ENCODE results near the gene JAKMIP1. TPM values are rescaled to one million over a fixed set of nuclear protein-coding genes. Genes with fewer than 3 reads are reported as not detected.

Gene JAKMIP1
- total RNA-seq, 1 experiment from 2014 or later, result not detected

DNA sequence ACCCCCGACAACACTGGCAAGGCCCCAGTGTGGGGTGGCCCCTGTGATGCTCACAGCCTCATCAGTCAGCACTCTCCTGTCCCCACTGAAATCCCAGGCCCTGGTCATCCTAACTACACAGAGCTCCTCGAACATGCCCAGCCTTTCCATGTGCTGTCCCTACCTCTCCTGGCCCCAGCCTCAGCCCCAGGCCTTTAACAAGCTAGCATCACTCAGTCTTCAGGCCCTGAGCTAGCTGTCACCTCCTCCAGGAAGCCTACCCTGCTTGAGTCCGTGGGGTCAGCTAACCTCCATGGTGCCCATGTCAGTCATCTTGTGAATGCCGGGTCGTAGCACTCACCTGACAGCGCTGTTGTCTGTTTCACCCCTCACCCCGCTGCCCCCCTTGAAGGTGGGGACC, 156.5 kb downstream of the JAKMIP1 start:
- DNase-seq (ENCODE audit: low read depth), result no peak

DNA sequence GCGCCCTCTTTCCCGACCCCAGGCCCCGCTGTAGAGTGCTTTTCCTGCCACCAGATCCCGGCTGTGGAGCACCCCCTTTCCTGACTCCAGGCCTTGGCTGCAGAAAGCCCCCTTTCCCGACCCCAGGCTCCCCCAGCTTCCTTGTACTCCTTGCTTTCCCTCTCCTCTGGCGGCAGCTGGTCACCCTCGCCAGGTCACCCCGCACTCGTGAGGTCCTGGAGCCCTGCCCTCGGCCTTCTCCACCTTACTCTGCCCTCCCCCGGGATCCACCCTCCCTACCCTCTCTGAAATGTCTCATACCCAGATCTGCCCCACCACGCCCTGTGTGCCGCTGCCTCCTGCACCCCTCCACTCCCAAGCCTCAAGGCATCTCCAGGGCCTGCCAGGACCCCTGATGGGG, 157.2 kb downstream of the JAKMIP1 start:
- no peak for DNase-seq (ENCODE audit: low read depth)

DNA sequence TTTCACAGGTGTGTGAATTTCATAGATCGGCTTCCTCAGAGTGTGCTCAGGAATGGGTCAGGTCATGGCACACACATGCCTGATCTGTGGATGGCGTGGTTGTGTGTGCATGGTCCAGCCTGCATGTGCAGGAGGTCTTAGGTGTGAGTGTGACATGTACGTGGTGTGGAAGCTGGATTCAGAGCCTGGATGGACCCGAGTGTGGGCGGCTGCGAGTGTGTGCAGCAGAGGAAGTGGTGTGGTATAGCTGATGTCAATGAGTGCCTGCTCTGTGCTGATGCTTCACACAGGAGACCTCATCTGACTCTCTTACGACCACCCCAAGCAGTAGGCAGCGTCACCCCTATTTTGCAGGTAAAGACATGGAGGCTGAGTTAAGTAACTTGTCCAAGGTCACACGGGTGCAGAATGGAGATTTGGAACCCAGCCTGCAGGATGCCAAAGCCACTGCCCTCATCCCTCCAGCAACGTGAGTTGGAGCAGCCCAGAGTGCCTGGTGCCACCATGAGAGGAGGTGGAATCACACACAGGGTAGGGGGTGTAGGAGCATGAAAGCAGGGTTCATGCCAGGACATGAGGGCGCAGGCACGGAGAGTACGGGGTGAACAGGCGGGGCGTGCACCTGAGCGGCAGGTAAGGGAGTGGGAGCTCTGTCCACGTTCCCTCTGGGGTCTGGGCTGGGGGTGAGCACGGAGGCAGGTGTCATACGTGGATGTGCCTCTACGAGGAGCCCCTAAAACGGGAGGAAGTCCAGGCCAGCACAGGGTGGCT, 157.9 kb downstream of the JAKMIP1 start:
- DNase-seq (ENCODE audit: low read depth), result no peak

DNA sequence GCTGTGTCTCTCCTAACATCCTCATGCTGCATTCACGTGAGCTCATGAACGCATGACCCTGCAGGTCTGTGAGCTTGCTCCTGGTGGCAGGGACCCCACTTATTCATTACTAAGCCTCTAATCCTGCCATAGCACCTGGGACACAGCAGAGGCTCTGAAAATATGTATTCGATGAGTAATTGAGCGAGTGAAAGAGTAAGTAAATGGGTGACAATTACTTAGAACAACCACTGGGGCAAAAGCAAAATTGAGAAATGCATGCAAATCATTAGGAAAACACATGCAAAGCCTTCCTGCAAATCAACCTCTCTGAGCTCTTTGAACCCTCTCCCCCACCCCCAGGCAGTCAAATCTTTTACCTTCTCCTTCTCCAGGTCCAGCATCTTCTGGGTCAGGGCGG, 158.5 kb downstream of the JAKMIP1 start:
- no peak for DNase-seq (ENCODE audit: low read depth)

DNA sequence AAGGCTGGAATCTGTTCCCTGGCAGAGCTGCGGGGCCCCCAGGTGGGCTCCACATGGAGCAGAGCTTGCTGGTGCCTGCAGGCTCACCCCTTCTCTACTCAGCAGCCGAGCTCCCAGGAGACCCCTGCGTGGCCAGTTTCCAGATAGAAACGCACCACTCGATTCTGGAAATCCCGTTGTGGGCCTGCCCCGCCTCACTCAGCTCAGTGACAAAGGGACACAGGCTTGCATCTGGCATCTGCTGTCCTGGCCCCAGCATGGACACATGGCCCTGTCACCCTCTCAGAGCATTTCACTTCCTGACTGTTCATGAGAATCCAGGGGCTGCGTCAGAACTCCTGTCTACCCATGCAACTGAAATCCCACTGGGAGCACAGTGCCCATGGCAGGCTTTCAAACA, 161.6 kb downstream of the JAKMIP1 start:
- no peak for DNase-seq (ENCODE audit: low read depth)

DNA sequence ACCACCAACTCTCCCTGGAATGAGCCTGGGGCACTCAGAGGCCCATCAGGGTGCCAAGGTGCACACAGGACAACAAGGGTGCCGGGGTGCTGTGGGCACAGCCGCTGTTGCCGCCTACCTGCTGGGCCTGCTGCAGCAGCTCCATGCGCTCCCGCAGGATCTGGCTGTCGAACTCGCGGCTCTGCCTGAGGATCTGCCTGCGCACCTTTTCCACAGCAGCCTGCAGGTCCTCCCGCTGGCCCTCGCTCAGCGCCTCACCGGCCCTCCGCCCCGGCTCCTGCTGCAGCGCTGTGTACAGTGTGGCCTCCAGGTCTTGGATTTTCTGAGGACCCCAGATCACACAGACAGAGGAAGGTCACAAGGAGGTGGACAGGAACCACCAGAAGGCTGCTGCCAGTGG, 164.6 kb downstream of the JAKMIP1 start:
- no peak for DNase-seq (ENCODE audit: low read depth)

DNA sequence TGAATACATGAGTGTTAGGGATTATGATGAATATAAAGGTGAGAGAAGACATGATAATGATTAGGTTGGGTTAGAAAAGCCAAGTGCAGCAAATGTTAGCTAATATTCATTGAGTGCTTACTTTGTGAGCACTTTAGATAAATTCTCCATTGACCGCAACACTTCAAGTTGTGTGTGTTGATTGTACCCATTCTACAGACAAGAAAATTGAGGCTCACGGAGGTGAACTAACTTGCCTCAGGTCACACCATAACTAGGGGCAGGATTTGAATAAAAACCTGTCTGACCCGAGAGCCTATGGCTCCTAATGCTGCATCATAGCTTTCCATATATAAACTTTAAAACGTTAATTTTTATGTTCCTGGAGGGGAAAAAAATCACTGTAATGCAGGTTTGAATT, 167.0 kb downstream of the JAKMIP1 start:
- no peak for DNase-seq (ENCODE audit: low read depth)

DNA sequence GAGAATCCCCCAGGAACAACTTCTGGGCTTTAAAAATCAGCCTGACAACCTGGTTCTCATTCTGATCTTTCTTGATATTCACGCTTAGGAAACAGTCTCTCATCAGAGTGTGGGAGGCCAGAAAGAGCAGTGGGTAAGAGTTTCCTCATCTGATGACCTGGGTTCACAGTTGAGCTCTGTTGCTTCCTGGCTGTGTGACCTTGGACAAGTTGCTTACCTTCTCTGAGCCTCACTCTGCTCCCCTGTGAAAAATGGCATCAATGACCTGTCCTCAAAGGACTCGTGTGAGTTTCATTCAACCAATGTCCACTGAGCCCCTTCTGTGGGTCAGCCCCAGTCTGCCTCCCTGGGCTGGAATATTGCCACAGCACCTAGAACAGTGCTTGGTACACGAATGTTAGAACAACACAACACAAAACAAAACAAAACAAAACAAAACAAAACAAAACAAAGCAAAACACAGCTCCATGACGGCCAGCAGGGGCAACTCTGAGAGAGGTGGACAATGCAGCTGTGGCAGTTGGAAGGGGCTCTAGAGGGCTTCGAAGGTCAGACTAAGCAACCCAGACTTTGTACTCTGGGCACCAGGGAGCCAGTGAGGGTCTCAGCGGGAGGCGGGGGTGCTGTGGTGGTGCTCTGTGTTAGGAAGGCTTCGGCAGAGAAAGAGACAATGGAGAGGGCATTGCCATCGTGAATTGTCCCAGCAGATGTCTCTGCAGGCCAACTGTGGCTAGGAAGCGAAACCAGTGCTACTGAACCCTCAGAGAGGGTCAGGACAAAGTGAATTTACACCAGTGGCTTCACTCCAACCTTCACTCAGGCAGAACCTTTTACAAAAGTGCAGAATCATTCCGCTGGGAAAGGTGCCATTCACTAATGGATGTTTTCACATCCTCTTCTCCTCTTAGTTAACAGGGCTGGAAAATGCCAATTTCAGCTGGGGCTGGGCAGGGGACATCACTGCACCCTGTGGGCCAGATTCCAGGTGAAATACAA, 167.8 kb downstream of the JAKMIP1 start:
- DNase-seq (ENCODE audit: low read depth), result no peak

DNA sequence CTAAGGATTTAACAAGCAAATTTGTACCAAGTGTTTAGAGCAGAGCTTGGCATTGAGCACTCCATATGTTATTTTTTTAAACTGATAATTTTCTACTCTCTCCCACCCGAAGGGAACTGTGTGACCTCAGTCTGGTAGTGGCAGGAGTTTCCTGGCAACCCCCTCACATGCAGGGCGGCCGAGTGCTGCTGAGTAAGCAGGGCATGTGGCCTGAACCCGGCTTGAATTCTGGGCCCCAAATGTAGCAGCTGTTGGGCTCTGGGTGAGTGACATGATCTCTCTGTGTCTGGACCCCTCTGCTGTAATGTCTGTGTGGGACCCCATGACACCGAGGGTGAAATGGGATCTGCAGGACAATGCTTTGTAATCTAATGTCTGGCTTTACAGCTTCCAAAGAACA, 168.5 kb downstream of the JAKMIP1 start:
- no peak for DNase-seq (ENCODE audit: low read depth)

DNA sequence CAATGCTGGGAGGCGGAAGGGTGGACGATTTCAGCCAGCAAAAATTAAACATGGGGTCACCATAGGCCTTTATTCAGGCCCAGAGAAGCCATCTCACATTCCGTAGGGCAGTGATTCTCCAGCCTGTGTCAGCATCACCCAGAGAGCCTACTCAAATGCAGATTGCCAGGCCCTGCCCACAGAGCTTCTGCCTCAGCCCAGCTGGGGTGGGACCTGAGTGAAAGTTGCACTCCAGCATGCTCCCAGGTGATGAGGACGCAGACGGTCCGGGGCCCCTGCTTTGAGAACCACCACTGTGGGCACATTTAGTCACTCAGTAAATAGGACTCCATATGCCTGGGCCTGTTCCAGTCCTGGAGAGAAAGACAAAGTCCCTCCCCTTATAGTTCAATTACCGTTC, 169.7 kb downstream of the JAKMIP1 start:
- no peak for DNase-seq (ENCODE audit: low read depth)

DNA sequence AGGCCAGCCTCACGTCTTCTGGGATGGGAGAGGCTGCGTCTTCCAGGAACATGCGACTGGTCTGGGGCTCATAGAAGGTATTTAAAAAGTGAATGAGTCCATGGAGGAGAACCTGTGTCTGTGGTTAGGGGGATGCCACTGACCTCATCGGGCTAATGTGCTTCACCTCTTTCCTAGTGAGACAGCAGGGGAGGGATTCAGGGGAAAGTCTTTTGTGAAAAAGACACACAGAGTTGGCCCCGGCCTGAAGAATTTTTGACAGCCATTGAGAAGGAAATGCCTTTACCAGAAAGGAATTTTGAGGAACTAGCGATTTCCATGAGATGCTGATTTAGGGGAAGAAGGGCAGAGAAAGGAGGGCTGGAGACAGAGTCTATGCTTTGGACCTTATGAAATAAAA, 171.1 kb downstream of the JAKMIP1 start:
- no peak for DNase-seq (ENCODE audit: low read depth)

DNA sequence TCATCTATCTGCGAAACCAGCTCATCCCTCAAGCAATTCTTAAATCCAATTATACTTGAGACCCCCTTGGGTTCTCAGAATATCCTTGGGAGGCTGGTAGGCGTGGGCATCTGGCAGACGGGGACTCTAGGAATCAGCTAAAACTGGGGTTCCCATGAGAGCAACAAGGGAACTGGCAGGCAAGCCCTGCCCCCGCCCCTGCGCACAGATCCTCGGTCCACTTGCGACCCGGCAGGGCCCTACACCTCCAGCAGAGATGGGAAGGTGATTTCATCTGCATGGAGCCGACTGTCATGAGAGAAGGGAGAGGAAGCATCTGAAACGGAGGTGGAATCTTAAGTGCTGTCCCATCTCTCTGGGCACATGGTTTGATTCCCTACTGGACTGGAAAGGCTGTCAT, 172.2 kb downstream of the JAKMIP1 start:
- no peak for DNase-seq (ENCODE audit: low read depth)

DNA sequence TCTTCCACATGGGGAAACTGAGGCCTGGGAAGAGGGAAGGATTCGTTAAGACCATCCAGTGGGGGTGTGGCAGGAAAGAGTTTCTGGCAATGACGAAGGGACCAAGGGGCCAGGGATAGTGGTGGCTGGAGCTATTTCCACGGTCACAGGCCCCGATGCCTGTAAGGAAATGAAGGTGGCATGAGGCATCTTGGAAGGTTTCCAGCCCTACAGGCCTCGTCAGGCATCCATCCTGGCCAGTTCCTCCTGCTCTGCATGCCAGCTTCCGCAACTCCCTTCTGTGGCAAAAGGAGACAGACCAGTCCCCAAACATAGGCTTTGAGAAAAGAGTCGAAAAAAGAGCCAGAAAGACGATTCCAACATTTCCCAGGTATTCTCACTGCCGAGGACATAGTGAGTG, 173.0 kb downstream of the JAKMIP1 start:
- no peak for DNase-seq (ENCODE audit: low read depth)

DNA sequence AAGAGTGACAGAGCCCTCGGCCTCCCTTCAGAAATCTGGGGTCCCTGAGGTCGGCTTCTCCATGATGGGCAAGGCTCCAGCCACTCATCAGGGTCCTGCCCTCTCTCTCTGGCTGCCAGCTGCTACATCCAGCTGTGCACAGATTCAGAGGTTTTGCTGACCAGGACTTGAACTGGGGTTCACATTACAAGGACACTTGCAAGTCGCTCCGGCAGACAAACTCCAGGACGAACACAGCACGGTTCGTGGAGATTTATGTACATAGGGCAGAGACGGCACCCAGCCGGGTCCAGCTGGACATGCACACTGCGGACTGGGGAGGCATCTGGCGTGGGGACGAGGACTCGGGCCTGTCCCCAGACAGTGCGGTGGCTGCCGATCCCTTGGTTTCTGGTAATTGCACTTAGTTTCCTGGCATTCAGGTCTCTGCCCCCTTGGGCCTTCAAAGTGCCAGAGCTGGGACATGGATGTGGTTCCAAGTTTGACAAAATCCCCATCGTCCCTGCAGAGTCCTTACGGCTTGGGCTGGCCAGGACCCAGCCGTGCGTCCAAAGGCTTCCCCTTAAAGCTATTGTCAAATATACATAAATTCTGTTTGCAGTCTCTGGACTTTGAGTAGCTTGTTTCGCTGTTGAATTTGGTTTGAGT, 175.9 kb downstream of the JAKMIP1 start:
- DNase-seq (ENCODE audit: low read depth), result no peak

DNA sequence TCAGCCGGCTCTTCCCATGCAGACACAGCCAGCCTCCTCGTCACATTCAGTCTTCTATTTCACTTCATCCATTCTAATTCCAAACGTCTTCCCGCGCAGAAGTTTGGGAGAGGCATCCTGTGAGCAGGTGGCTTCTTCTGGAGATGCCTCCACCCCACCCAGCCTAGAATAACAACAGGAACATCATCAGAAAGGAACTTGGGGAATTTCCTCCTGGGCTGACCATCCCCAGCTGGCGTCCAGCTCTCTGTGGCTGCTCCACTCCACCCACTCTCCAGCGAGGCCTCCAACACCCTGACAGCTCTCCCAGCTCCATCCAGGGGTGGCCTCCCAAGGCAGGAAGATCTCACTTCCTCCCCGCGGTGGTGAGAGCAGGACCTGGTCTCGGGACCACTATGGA, 176.6 kb downstream of the JAKMIP1 start:
- DNase-seq (ENCODE audit: low read depth), result no peak

DNA sequence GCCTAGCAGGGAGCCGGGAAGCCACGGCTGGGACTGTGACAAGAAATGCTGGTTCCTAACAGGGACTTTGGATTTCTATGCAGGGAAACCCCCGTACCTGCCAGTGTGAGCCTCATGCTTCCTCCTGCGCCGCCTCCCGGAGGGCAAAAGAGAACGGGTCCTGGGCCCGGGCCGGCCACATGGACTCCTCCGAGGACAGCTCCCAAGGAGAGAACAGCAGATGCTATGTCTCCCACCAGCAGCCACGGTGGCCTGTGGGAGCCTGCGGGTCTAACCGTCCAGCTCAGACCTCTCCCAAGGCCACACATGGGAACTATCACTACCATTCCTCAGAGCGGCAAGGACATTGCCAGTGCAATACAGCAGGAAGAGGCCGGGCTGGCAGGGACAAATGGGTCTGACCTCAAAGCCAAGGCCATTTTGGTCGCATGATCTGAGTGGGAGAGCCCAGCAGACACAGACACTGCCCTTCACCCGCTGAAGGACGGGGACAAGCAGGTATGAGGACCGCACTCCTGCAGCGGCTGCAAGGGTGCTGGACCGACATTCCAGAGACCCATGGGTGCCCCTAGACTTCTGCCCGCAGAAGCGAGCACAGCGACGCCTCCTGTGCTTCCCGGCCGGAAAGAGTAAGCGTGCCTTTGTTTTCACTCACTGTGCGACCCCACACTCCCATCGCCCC, 177.6 kb downstream of the JAKMIP1 start:
- DNase-seq (ENCODE audit: low read depth), result no peak

DNA sequence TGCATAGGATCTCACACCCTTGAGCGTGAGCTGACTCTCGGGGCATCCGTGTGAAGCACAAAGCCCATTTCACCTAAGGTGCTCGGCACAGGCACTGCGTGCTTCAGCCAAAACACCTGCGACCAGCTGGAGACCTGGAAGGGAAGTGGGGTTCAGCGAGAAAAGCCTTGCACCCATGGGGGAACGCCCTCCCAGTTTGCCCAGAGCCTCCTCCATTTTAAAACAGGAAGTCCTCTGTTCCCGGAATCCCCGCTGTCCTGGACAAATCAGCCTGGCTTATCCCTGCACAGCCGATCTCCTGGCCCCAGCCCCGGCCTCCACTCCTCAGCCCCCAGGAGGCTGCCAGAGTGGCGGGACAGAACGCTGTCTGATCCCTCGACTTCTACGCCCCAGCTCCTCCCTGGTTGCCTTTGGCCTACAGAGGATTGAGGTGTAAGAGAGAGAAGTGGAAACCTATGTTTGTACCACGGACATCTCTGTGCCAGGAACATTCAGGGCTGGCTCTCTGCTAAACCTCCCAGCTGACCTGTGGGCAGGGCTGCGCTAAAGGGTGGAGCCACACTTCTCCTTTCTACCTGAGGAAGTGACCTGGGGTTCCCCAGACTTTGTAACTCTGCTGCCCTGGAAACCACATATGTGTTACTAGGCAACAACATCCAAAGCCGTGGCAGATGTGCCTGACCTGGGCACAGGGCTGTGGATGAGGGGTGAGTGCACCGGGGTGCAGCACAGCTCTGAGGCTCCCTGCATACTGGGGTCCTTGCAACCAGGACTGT, 178.3 kb downstream of the JAKMIP1 start:
- DNase-seq (ENCODE audit: low read depth), result no peak

DNA sequence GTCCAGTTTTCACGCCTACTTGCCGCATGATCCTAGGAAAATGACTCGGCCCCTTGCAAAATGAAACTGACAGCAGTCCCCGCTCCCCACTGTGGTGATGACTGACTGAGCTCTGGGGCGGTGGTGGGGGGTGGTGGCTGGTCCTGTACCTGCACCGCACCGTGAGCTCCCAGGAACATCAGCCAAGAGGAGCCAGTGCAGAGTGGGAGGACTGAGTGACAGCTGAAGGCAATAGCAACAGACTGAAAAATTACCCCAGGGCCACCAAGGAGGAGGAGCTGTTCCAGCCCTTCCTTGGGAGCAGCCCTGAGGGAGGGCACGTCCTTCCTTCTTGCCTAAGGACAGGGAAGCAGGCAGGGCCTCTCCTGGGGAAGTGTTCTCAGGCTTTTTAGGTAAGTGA, 179.7 kb downstream of the JAKMIP1 start:
- DNase-seq (ENCODE audit: low read depth), result no peak

DNA sequence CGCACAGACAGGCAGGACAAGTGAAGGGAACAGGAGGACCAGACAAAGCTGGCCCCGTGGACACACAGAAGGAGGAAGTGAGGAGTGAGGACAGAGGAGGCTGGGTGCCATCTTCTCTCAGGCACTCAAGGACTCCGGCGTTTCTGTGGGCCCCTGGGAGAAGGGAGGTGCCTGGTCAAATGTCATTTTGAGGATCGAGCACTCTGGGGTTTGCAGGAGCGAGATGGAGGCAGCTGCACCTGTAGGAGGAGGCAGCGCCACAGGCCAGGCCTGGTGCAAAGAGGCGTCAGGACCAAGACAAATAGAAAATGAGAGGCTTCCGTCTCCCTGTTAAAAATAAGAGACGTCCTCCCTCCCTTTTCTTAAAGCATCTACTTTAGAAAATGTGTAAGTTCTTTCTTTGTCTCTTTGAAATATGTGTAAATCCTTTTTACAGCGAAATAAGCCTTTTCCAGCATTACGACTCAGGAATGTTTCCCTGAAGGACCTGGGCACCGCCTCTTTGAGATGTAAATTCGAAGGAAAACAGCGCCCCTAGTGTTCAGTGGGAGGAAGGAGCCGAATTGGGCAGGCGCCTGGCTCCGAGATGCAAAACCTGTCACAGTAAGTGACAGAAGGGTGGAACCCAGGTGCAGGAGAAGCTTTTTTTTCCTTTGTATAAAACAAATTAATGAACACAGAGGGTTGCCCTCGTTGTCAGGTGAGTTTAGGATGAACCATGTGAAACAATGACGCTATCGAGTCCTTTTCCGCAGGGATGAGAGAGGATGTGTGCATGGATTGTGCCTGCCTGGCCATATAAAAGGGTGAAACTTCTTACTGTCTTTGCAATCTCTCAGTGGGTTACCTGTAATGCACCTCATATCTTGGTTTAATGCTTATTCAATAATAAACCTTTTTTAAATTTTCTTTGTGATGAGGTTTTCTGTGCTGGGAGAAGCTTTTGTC, 180.8 kb downstream of the JAKMIP1 start:
- DNase-seq (ENCODE audit: low read depth), result peak; percentile 20

DNA sequence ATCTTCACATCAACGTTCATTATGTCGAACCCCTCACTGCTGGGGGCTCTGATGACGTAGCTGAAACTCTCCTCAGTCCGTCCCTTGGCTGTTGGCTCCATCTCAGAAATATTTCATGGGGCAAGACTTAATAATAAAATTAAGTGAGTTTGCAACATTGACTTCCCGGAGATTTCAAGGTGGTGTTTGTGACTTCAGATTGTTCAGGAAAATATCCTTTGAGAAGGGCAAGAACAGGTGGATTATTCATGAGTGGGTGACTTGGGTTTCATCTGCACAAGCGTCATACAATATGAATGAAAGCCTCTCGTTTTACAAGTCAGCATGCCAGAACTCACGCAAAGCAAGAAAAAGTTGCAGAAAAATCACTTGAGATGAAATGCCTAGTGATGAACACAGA, 182.0 kb downstream of the JAKMIP1 start, which contains the start of gene C4orf50:
TSS of gene C4orf50 (minus strand) at position 101 of the 400 bp plus-strand sequence.
- no peak for DNase-seq (ENCODE audit: low read depth)
